Transverse colon (tissue), 4 donors: ENCODE data around the gene GTF2IRD1. TPM values are rescaled to one million over a fixed set of nuclear protein-coding genes. Genes with fewer than 3 reads are reported as not detected.
"Not testable (repeated sequence)": the region's sequence is repeated elsewhere in the genome, so short reads cannot be mapped to it uniquely, and the experiment has no call there.

ENCODE experiments used
- DNase-seq: peaks from one replicate; pipeline ENCODE4 v3.0.0-alpha.2; 2019
- H3K27ac ChIP-seq, 4 donors: fragments of 200-600 bp; sonication (generic); 2 replicates each; pipeline ENCODE4 v1.5.1; 2016 to 2018; ENCODE audit warnings: inconsistent platforms in 4 of 4
- H3K27me3 ChIP-seq: fragments of 200-600 bp; sonication (generic); 2 replicates; pipeline ENCODE4 v1.5.1; 2017; ENCODE audit warnings: inconsistent platforms
- H3K36me3 ChIP-seq, 4 donors: fragments of 200-600 bp; sonication (generic); 2 replicates each; pipeline ENCODE4 v1.5.1; 2017 to 2019; ENCODE audit warnings: inconsistent platforms in 4 of 4
- H3K4me1 ChIP-seq, 4 donors: fragments of 200-600 bp; sonication (generic); 2 replicates each; pipeline ENCODE4 v1.5.1; 2017 to 2020; ENCODE audit warnings: inconsistent platforms in 4 of 4
- H3K4me3 ChIP-seq, 4 donors: fragments of 200-600 bp; sonication (generic); 1 replicate in 1 of 4; 2 replicates in 3 of 4; pipeline versions ENCODE4 v1.5.1 to v1.6.1; 2017 to 2019; ENCODE audit warnings: inconsistent platforms in 4 of 4
- H3K9me3 ChIP-seq, 2 donors: fragments of 200-600 bp; sonication (generic); 2 replicates each; pipeline ENCODE4 v1.5.1; 2017 to 2019; ENCODE audit warnings: inconsistent platforms in 2 of 2
- EP300 ChIP-seq: sonication (generic); formaldehyde crosslinking; IDR thresholded peaks from one replicate; pipeline ENCODE4 v1.6.1; 2017; ENCODE audit warnings: antibody characterized with exemption, low read depth
- POLR2A ChIP-seq: fragments of 450-650 bp; IDR thresholded peaks from one replicate; pipeline ENCODE4 v1.6.1; 2016; ENCODE audit warnings: antibody characterized with exemption, mild to moderate bottlenecking, moderate library complexity
- POLR2AphosphoS5 ChIP-seq, 3 donors: sonication (generic); formaldehyde crosslinking; IDR thresholded peaks; one replicate each; pipeline ENCODE4 v1.6.1; 2016; ENCODE audit warnings: antibody characterized with exemption in 3 of 3
- WGBS, 2 donors: methylation state at CpG; one replicate each; pipeline ENCODE4 v1.1.5; 2018; ENCODE audit warnings: low coverage in 1 of 2; 5-methylcytosine and 5-hydroxymethylcytosine counted together
- in situ Hi-C, 4 donors: fragments of 200-750 bp; cut with MboI; loops; one replicate each; pipeline versions ENCODE4 v1.15.0 to v1.15.1; 2017; ENCODE audit warnings: low sequenced_read_pairs in 3 of 4, low pct_ligation_motif_present in 1 of 4, low pct_unique_long_range_greater_than_20kb in 1 of 4
- intact Hi-C: fragments of 100-400 bp; cut with DNase I; formaldehyde crosslinking; loops from one replicate; pipeline ENCODE4 v1.15.1; 2023; ENCODE audit warnings: low total_unique reads
- total RNA-seq, 4 donors: library from RNA; depleted of rRNA; stranded (reverse); fragments of >200 nt; gene quantifications; one replicate each; pipeline ENCODE4 v1.1.0, GENCODE V29; 2016
- TF ChIP-seq, protein P1 (sequence below), 5 experiments: fragments of 200-600 bp in 3 of 5; fragments of 450-650 bp in 2 of 5; sonication (generic) in 3 of 5; IDR thresholded peaks; 1 replicate in 2 of 5; 2 replicates in 3 of 5; pipeline ENCODE4 v1.5.1; 2016 to 2017; ENCODE audit warnings: antibody characterized with exemption in 5 of 5, inconsistent platforms in 3 of 5, mild to moderate bottlenecking in 2 of 5, moderate library complexity in 1 of 5

The GTF2IRD1 gene
- total RNA-seq, 4 donors from 2014 or later = 4.6 to 22.4 (median 14.7) TPM

DNA sequence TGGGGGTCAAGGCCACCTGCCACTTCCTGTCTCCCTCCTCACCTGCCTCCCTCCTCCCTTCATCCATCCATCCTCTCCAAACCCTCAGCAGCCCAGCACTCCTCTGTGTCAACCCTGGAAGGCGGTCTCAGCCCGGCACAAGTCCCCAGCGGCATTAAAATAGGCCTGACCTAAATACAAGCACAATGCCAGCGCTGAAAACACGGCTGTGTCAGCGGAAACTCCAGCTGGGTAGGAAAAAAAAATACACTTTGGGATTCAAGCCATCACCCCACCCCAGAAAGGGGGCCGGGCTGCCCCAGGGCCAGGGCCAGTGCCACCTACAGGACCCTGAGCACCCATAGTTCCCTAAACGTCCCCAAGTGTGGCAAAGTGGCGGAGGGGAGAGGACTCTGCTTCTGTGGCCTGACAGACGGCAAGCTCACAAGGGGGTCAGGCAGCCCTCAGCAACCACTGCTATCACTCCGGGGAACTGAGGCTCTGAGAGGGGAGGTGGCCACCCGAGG, 22.7 kb upstream of the GTF2IRD1 start:
- H3K27me3 ChIP-seq = no peaks in the 10 kb centered on the region
- H3K9me3 ChIP-seq = no peaks in the 10 kb centered on the region
- no peak for DNase-seq
- no peaks in the 10 kb centered on the region for H3K36me3 ChIP-seq
- H3K4me3 ChIP-seq = no peak overlapping the region
- no peak overlapping the region for H3K27ac ChIP-seq
- TF ChIP-seq EP300 = no peak
- no peak for TF ChIP-seq POLR2A
- TF ChIP-seq POLR2AphosphoS5 (IDR thresholded peaks at IDR 0.05) = no peak
- TF ChIP-seq, protein P1, sequence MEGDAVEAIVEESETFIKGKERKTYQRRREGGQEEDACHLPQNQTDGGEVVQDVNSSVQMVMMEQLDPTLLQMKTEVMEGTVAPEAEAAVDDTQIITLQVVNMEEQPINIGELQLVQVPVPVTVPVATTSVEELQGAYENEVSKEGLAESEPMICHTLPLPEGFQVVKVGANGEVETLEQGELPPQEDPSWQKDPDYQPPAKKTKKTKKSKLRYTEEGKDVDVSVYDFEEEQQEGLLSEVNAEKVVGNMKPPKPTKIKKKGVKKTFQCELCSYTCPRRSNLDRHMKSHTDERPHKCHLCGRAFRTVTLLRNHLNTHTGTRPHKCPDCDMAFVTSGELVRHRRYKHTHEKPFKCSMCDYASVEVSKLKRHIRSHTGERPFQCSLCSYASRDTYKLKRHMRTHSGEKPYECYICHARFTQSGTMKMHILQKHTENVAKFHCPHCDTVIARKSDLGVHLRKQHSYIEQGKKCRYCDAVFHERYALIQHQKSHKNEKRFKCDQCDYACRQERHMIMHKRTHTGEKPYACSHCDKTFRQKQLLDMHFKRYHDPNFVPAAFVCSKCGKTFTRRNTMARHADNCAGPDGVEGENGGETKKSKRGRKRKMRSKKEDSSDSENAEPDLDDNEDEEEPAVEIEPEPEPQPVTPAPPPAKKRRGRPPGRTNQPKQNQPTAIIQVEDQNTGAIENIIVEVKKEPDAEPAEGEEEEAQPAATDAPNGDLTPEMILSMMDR (IDR thresholded peaks at IDR 0.05) = no peak
- intact Hi-C loops = no loop called here
- 73 to 100% methylated on average over 1 to 12 of the region's 12 CpGs for WGBS, 2 donors
- in situ Hi-C loops = loop anchor here in 1 of 4 donors (25.0 kb wide), 2 partner anchors 131 to 256 kb away; no protein-coding TSS in a partner anchor
- H3K4me1 ChIP-seq = no peaks in the 10 kb centered on the region

- H3K27ac ChIP-seq, H3K9me3 ChIP-seq, H3K27me3 ChIP-seq, H3K36me3 ChIP-seq, H3K4me1 ChIP-seq, DNase-seq, intact Hi-C loops, H3K4me3 ChIP-seq: not testable (repeated sequence)
- in situ Hi-C loops = loop anchor here in 1 of 4 donors (25.0 kb wide), 2 partner anchors 125 to 250 kb away; no protein-coding TSS in a partner anchor
- 63% methylated on average over 1 of the region's 1 CpG; no CpG with 5 or more reads in 1 of the 2 donors for WGBS, 2 donors
These were observed 16.5 kb upstream of the GTF2IRD1 start for GRCh38 chr7:74437291-74437571.

- WGBS, 2 donors = 94 to 95% methylated on average over 2 of the region's 2 CpGs
- intact Hi-C loops = no loop called here
- Histone ChIP-seq H3K4me3 (no peak overlapping the region), H3K27ac (no peak overlapping the region), H3K4me1 (no peaks in the 10 kb centered on the region), H3K27me3 (no peaks in the 10 kb centered on the region), H3K36me3 (no peaks in the 10 kb centered on the region), H3K9me3 (peaks cover 7% of the 10 kb centered on the region in 2 donors)
- no peak for DNase-seq
- no peak for TF ChIP-seq POLR2AphosphoS5 (IDR thresholded peaks at IDR 0.05)
- no peak for TF ChIP-seq POLR2A
- in situ Hi-C loops = loop anchor here in 1 of 4 donors (25.0 kb wide), 2 partner anchors 124 to 249 kb away; no protein-coding TSS in a partner anchor
These were observed 15.4 kb upstream of the GTF2IRD1 start for GRCh38 chr7:74438327-74438726.

GRCh38 chr7:74439541-74439940, 14.2 kb upstream of the GTF2IRD1 start:
- in situ Hi-C loops (loop anchor here in 1 of 4 donors (25.0 kb wide), 2 partner anchors 123 to 248 kb away; no protein-coding TSS in a partner anchor), intact Hi-C loops (no loop called here)
- H3K4me3 ChIP-seq = no peak overlapping the region
- WGBS, 2 donors = 74 to 80% methylated on average over 1 to 4 of the region's 4 CpGs
- H3K9me3 ChIP-seq = peaks cover 7% of the 10 kb centered on the region in 2 donors
- no peak for DNase-seq
- TF ChIP-seq, protein P1 (IDR thresholded peaks at IDR 0.05) = no peak
- TF ChIP-seq EP300 = no peak
- no peak for TF ChIP-seq POLR2A
- no peak for TF ChIP-seq POLR2AphosphoS5 (IDR thresholded peaks at IDR 0.05)
- no peaks in the 10 kb centered on the region for H3K36me3 ChIP-seq
- H3K27me3 ChIP-seq = no peaks in the 10 kb centered on the region
- H3K4me1 ChIP-seq = no peaks in the 10 kb centered on the region
- no peak overlapping the region for H3K27ac ChIP-seq

GRCh38 chr7:74440143-74440542, 13.6 kb upstream of the GTF2IRD1 start:
- in situ Hi-C loops (loop anchor here in 3 of 4 donors (10.0 to 25.0 kb wide), 4 partner anchors 65 to 247 kb away; no protein-coding TSS in a partner anchor), intact Hi-C loops (loop anchor here (10.0 kb wide), 1 partner anchor 65 kb away; no protein-coding TSS in a partner anchor)
- not testable (repeated sequence) for H3K36me3 ChIP-seq, DNase-seq, H3K4me3 ChIP-seq, H3K9me3 ChIP-seq, H3K27me3 ChIP-seq, H3K4me1 ChIP-seq, H3K27ac ChIP-seq
- 83 to 97% methylated on average over 3 of the region's 3 CpGs for WGBS, 2 donors
